ENCODE data around the gene HDAC4.
"Not testable (repeated sequence)": the region's sequence is repeated elsewhere in the genome, so short reads cannot be mapped to it uniquely, and the experiment has no call there.

Gene HDAC4

DNA sequence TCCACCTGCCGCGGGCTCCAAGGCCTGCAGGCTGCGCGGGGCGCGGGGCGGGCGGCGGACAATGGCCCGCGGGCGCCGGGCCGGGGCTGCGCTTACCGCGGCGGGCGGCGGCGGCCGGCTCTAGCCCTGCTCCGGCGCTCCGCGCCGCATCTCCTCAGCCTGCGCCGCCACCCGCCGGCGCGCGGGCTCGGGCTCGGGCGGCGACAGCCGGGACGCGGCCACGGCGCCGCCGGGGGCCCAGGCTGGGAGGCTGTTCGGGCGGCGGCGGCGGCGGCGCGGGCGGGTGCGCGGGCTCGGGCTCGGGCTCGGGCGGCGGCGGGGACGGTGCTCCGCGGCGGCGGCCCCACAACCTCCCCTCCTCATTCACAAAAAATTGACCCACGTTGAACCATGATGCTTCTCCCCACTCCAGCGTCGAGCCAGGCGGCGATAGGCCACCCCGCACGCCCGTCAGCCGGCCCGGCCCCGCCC lies at the start of gene HDAC4:
HDAC4 (minus strand) TSS at position 425 of the 471 bp plus-strand sequence. CDS start 48,321 bp downstream, outside the sequence.
- DNase-seq = no peak

DNA sequence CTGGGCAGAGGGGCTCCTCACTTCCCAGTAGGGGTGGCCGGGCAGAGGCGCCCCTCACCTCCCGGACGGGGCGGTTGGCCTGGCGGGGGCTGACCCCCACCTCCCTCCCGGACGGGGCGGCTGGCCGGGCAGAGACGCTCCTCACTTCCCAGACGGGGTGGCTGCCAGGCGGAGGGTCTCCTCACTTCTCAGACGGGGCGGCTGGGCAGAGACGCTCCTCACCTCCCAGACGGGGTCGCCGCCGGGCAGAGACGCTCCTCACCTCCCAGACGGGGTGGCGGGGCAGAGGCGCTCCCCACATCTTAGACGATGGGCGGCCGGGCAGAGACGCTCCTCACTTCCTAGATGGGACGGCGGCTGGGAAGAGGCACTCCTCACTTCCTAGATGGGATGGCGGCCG lies 48.6 kb upstream of the HDAC4 start:
- not testable (repeated sequence) for DNase-seq

DNA sequence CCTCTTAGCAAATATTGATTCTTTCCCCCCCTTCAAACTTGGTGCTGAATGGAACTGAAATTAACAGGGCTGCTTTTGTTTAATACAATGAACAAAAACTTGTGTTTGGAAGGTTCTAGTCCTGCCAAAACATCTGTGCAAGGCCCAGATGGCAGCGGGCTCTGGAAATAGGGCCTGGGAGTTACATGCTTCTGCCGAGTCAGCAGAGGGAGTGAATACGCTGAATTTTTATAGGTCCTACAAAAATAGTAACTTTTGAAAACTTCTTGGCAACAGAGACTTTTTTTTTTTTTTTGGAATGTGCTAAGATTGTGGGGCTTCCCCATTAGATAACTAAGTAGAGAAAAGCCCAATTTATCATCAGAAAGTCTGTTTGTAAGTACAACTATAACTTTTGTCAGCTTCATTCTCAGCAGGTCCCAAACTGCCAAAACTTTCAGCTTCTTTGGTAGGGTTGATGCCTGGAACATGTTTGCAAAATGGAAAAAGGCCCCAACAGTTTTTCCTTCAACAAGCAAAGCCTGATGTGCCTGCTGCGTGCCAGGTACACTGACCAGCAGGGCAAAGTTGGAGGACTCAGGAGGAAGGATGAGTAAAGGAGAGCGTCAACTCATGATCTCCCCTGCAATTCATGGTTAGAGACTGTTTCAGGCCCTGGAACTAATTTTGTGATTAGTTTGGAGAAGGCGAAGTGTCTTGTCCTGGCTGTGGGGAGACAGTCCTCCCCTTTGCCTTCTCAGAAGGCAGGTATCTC lies 45.1 kb upstream of the HDAC4 start:
- DNase-seq = no peak

DNA sequence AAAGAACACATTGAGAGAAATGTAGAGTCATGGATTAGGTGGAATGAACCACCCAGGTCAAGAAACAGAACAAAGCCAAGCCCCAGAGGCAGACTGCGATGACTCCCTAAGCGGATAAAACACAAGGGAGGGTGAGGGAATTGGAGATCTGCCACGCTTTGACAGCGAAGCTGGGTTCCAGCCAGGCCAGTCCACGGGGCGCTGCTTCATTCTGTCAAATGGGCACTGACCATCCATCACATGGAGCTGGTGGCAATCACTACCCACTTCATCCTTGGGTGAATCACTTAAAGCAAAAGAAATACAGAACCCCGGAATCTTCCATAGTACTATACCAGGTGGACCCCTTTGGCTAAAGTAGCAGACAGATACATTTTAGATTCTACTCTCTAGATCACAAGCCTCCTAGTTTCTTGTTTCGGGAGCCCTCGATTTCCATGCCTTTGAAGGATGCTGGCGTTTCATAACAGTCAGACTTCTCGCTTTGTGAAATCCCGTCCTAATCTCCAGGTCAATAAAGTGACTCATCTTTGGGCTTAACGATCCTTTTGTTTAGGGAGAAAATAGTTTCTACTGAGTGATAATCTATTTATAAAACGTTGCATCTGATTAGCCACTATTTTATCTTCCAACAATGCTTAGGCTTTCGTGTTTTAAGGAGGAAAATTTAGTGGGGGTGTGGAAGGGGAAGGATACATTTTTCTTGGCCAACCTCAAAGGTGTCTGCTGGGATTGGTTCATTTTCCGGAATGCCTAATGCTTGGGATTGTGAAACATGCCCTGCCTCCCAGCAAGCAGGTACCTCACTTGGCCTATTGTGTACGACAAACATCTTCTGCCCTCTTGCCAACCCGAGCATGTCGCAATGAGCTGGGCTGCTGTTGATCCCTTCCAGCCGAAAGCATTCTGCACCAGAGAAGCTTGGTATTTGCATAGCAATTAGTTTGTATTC lies 44.1 kb upstream of the HDAC4 start:
- no peak for DNase-seq

DNA sequence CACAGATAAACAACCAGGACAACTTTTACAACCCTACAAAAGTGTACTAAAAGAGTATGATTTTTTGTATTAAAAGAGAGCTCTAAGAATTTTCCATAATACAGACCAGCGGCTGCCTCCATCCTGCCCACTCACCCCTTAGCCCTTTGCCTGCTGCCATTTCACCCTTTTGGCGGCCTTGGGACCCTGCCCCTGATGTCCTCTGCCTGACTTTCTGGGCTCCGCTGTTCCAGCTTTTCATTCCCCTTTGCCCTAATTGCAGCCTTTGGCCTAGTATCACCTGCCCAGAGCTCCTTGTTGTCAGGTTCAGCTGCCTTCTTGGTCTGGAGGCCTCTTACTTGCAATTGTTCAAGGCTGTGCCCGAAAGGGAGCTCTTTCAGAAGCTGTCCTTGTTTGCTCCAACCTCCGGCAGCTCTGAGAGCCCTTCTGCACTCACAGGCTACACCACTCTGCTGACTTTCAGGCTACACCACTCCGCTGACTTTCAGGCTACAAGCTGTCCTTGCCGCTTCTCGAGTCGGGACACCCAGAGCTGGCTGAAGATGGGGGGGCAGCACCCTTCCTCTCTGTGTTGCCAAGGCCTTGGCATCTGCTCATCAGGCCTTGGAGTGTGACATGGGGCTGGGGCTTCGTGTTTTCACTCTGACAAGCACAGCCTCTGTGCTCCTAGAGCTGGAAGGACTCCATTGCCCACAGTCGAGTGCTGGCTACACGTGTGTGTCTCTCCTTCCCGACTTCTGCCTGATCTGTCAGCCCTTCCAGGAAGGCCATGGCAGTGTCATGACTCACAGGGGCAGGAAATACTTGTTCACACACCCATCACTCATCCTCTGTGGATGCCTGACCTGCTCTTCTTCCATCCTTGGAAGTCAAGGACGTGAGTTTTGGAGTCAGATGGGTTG lies 43.1 kb upstream of the HDAC4 start:
- peak; percentile 30 for DNase-seq

DNA sequence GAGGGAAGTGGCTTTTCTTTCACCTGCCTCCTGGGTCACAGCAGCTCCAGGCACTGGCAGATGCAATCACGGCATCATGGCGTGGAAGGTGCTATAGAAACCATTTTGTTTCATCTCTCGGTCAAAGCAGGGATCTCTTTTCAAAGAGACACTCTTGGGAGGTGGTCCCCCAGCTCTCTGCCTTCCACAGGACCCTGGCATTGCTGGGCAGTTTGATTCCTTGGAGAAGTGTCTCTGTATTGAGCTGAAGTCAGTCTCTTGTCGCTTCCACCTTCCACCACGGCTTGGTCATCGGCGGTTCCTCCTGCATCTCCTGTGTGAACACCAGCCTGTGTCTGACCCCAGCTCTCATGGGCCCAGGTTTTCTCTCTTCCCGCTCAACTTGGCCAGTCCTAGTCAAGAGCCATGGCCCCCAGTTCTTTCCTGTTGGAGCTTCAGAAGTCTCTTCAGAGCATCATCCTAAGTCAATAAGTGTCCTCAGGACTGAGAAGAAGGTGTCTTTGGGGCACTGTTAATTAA lies 42.3 kb upstream of the HDAC4 start:
- no peak for DNase-seq

DNA sequence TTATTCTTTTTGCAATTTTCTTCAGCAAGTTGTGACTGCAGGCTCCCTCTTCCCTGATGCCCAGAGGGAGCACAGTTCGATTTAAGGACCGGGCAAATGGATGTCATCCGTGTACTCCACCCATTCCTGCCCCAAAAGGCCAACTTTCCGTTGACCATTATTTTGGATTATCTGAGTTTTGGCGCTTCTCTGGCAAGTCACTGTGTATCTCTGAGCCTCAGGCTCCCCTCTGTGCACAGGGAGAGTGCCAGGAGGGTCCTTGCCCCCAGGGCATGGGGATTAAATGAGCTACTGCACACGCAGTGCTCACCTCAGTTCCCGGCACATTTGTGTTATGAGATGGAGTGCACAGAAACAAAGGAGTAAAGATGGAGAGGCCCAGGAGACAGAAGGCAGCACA lies 41.4 kb upstream of the HDAC4 start:
- no peak for DNase-seq

DNA sequence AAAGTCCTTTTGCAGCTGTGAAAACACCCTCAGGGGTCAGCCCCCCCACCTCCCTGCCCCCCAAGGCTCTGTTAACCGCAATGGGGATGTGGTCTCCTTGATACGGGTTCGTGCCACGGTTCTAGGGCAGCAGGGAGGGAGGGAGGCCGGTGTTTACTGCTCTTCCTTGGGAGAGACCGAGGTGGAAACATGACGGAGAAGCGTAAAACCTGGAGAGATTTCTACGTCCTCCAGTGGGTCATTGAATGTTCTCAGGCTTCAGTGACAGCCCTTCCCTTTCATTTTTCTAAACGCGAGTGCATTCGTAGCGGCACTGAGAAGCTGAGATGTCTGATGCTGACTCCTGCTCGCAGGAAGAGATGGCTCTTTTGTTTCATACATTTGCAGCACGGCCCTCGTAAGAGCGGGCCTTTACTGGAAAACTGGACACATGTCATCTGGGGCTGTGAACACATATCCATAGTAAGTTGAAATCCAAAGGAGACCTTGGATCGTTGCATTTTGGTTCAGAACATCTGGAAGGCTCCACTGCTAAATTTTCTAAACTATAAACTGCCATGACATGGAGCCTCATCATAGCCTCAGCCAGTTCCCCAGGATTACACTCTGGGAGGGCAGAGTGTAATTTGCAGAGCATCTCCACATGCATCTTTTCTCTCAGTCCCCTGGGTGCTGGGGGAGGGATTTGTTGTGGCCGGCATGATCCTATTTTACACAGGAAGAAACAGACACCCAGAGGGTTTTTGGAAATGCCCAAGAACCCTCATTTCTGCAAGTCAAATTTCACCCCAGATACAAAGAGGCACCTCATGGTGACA lies 40.6 kb upstream of the HDAC4 start:
- DNase-seq = no peak

DNA sequence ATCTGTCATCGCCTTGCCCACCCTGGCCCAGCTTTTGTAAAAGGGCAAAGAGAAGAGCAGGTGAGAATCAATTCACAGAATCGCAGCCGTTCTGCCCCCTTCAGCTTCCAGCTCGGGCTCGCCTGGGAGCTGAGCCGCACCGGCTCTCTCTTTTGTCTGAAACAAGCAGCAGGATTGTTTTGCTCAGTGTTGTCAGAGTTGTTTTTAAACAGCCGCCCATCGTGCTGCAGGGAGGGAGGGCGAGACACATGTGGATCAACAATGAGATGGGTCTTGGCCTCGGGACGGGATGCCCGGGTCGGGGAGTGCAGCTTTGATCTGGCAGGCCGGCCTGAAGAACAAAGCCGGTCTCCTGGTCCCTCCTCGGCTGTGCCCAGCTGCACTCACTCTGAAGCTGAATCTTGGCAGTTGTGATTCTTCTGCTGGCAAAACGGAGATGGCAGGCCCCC lies 39.7 kb upstream of the HDAC4 start:
- DNase-seq = no peak

DNA sequence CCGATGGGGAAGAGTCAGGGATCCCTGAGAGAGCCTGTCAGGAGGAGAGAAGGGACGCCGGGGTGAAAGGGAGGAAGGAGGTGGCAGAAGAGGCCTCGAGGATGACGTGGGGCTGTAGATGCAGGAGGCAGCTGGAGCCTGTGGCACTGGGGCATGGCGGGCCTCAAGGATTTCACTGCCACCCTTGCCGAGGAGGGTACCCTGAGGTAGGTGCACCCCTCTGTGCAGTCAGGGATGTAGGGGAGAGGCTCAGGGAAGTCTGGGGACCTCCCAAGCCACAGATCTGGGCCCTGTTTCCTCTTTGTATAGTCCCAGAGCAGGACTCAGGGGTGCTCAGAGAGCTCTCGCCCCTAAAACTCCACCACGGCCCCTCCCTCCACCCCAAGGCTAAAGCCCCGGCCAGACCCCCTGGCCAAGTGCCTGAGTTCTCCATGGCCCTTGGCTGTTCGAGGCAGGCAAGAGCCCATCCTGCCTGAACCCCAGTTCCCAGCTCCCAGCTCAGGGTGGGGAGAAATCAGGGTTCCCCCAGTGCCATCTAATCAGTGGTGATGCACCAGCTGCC lies 39.0 kb upstream of the HDAC4 start:
- DNase-seq = no peak

DNA sequence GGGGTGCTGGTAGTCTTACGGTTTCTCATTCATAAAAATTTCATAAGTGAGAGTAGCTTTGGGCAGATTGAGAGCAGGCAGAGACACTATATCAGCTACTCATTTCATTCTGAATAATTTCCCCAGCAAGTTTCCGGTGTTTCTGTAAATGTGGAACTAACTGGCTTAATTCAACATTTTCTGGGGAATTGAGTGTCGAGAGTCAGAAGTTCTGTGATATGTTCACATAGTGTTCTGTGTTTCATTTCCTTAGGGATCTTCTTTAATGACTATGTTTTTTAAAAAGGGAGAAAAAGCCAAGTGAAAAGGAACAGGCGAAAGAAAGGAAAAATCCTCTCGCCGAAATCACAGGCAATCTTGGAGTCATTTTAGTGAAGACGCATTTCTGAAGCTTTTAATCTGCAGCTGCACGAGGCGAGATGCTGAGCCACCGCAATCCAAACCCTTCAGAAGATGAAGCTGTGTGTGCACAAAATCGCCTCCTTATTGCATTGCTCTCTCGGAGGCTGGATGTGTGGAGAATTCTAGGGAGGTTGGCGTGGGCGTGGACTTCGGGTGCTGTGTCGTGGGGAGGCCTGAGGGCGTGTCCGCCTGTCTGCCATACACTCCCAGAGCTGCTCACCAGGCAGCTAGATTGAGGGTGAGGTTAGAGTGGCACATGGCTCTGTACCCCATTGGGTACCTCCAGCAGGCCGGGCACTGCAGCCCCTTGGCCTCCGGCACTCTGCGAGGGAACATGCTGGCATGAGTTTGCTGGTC lies 38.4 kb upstream of the HDAC4 start:
- no peak for DNase-seq

DNA sequence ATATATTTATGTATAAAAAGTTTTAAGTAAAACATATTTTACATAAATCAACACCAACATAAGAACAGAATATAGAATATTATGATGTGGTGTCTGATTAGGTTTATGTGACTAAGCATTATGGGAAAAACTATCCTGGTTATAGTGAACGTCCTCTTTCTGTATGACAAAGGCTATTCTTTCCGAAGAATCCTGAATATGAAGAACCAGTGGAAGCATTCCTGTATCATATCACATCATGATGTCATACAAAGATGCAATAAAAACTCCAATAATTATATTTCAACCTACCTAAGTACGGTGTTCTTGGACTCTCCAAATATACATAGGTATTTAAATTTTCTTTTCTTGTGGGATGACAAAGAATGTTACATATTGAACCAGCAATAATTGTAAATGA lies 37.5 kb upstream of the HDAC4 start:
- DNase-seq = no peak

DNA sequence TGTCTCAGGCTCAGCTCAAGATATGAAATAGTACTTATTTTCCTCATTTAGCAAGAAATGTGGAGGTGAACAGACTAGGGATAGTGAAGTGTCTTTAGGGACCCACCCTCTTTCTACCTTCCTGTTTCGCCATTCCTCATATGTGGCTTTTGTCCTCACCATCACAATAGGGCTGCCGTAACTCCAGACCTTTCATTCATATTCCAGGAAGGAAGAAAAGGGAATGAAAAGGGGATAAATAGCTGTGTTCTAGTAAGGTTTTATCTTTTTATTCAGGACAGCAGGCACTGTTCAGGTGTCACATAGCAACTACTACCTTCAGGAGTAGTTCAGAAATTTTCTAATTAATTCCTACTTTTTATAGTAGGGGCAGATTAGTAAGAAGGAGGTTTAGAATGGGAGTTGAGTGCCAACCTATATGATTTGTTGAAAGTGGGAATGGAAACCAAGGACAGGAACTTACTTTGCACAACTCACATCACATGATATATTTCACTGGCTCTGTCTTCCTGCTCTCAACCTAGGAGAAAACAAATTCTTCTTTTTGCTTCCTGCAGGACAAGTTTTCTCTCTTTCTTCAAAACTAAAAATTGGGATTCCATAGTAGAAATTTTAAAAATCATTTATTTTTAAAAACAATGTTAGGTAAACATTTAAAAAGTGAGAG lies 36.0 kb upstream of the HDAC4 start:
- DNase-seq = no peak

DNA sequence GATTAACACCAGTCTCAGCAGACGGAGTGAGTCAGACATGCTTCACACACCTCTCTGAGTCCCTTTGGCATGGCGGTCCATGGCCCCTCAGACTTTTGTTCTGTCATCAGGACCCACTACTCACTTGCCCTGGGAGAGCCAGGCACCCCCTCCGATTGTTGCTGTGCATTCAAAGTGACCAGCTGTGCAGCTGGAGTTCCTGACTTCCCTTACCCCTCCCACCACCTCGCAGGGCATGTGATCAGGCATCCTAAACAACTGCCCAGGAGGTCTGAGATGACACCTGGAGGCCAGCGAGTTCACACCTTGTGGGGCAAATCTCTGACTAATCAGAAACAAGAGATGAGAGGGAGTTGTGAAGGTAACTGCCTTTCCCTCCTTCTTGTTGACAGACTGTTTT lies 35.3 kb upstream of the HDAC4 start:
- DNase-seq = no peak

DNA sequence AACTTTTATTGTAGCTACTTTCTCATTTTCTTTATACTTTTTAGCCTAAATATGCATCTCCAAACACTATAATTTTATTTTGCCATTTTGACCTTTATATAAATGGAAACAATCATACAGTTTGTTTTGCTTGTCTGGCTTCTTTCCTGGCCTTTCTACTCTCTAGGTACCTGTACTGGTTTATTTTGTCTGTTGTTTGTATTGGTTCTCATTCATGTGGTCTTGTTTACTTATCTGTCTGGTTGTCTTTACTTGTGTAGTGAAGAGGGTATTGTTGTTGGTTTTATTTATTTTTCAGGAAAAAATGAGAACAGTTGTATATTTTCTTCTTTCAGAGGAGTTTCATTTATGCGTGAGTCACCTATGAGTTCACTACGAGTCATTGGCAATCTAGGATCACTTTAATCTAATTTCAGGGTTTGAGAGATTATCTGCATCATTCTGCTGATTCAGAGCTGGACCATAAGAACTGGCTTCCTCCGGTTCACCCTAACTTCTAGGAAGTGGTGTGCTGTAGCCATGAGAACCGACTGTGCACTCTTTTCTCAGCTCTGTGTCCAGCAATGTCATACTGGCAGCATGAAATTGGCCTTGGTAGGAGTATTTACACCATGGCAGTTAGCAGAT lies 33.1 kb upstream of the HDAC4 start:
- peak; percentile 14 for DNase-seq

DNA sequence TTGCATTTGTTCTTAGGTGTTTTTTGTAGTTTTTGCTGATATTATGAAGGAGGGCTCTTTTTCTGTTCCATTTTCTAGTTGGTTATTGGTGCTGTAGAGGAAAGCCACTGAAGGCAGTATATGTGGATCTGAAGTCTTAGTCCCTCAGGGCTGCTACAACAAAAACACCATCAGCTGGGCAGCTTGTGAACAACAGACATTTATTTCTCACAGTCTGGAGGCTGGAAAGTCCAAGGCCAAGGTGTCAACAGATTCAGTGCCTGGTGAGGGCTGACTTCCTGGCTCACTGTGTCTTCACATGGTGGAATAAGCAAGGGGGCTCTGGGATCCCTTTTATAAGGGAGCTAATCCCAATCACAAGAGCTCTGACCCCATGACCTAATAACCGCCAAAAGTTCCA lies 31.4 kb upstream of the HDAC4 start:
- no peak for DNase-seq

DNA sequence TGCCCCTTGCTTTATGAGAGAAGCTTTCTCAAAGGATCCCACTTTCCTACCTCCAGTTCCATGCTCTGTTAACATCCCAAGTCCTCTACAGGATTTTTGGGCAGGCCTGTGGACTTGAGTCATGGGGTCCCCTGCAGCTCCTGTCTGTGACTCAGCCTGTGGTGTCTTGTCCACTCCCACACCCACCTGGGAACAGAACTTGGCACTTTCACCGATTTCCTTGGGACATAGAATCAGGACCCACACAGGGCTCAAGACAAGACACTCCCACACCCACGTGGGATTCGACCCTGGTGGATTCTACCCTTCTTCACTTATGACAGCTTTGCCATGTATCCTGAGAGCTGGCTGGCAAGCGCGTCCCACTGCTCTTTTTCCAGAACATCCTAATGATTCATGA lies 30.7 kb upstream of the HDAC4 start:
- no peak for DNase-seq

DNA sequence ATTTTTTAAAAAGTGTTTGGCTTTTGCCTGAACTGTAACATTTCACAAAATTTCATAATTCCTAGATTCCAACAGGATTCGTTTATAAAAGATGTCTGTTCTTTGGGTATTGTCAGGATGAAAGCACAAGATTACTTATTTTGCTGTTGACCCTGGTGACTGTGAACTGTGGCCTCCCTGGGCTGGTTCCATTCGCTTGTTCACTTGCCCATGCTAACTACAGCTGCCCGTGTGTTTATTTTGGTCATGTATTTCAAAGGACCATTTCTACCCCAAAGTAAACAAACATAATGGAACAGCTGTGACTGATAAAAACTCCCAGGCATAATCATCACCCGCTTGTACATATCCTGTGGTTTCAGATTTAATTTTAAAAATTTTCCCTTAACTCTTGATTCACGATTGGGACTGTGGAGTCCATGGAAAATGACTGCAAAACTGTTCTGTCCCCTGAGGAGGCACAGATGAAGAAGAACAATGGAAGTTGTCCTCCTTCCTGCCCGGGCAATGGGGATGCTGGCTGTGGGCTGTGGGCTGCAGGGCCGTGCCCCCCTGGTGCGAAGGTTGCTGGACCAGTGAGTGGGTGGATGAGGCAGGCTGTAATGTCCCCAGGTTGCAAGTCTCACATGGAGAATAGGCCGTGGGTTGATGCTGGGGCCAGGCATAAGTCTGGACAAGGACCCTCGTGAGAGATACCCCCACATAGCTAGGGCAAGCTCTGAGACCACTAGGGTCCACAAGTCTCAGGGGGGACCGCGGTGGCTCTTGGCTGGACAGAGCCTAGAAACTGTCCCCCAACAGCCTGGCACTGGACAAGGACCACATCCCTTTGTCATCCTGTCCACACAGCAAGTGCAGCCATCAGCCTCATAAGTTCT lies 28.9 kb upstream of the HDAC4 start:
- DNase-seq = no peak
